ENCODE measurements around the gene MTFR1L. TPM values are rescaled to one million over a fixed set of nuclear protein-coding genes. Genes with fewer than 3 reads are reported as not detected.

MTFR1L gene
- total RNA-seq, 2 experiments from 2014 or later: 27.7 to 30.8 TPM

- Mint-ChIP-seq H3K36me3 (ENCODE audit: low read depth) (peaks cover 15% of the 10 kb centered on the region), H3K4me1 (peaks cover 72% of the 10 kb centered on the region), H3K4me3 (peak overlapping the region; percentile 78), H3K9me3 (ENCODE audit: low read depth) (no peaks in the 10 kb centered on the region), H3K27me3 (no peaks in the 10 kb centered on the region), H3K27ac (peak overlapping the region; percentile 49)
- DNase-seq (no peak), ATAC-seq (no peak)
- intact Hi-C loops (cut with DNase I, micrococcal nuclease): loop anchor here in 1 of 2 experiments (5.0 kb wide), 1 partner anchor 34 kb away; no protein-coding TSS in a partner anchor
- POLR2A ChIA-PET: interaction anchor here (0.6 to 0.7 kb wide), 2 partner anchors 62 to 312 kb away, joined by 3 to 4 read pairs; no protein-coding TSS in a partner anchor
- CTCF ChIA-PET: interaction anchor here (0.6 to 1.4 kb wide), 9 partner anchors 10 to 333 kb away, joined by 3 to 8 read pairs (median 3); no protein-coding TSS in a partner anchor
Observed at GRCh38 chr1:25800703-25801377, 18.9 kb upstream of the MTFR1L start.

DNA sequence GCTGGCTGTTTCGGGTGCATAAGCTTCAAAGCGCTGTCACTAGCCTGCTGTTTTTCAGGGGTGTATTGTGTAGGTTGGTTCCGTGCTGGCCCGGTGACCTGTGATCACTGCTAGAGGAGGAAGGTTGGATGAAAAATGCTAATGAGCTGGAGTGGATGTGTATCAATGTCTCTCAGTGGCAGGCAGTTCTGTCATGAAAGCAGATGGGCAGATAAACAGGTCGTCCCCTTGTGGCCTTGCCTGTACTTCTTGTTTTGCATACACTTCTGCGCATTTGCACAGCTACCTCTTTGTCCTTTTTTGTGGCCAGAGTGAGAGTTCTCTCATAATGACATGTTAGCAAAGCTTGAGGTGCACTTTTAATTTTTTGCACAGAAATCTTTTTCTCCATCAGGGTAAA is 16.8 kb upstream of the MTFR1L start:
- ATAC-seq: no peak
- POLR2A ChIA-PET: interaction anchor here (0.5 kb wide), 1 partner anchor 220 kb away, joined by 3 read pairs; no protein-coding TSS in a partner anchor
- no peaks in the 10 kb centered on the region for H3K27me3 Mint-ChIP-seq

DNA sequence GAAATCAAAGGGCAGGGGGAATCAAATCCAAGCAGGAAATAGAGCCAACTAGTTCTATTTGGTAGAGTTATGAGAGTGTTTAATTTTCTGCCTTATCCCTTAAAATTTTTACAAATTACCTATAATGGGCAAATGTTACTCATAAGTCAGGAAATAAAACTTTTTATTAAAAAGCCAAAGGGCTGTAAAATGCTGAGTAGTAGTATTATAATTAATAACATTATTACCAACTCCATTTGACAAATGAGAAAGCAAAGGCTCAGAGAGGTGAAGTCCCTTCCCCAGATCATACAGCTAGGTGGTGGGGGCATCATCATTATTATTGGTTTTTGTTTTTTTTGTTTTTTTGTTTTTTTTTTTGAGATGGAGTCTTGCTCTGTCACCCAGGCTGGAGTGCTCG is 16.4 kb upstream of the MTFR1L start:
- Mint-ChIP-seq H3K4me3 (no peak overlapping the region), H3K36me3 (ENCODE audit: low read depth) (peaks cover 19% of the 10 kb centered on the region), H3K9me3 (ENCODE audit: low read depth) (no peaks in the 10 kb centered on the region), H3K4me1 (peaks cover 49% of the 10 kb centered on the region), H3K27me3 (no peaks in the 10 kb centered on the region), H3K27ac (no peak overlapping the region)
- ATAC-seq: no peak
- intact Hi-C loops (cut with DNase I, micrococcal nuclease): loop anchor here in 1 of 2 experiments (5.0 kb wide), 1 partner anchor 36 kb away; no protein-coding TSS in a partner anchor
- no peak for DNase-seq
- ChIA-PET POLR2A (no interaction called here), CTCF (interaction anchor here (1.0 to 1.9 kb wide), 5 partner anchors 15 to 194 kb away, joined by 3 to 5 read pairs (median 3); partner anchors contain the start of gene PAFAH2)

More for the DNA sequence above, 16.8 kb upstream of the MTFR1L start:
- CTCF ChIA-PET: interaction anchor here (0.9 to 1.9 kb wide), 9 partner anchors 12 to 195 kb away, joined by 3 to 5 read pairs (median 3); partner anchors contain the start of gene PAFAH2
- peak overlapping the region; percentile 11 for H3K4me3 Mint-ChIP-seq
- peaks cover 52% of the 10 kb centered on the region for H3K4me1 Mint-ChIP-seq
- H3K36me3 Mint-ChIP-seq (ENCODE audit: low read depth): peaks cover 19% of the 10 kb centered on the region
- DNase-seq: no peak
- H3K9me3 Mint-ChIP-seq (ENCODE audit: low read depth): no peaks in the 10 kb centered on the region
- H3K27ac Mint-ChIP-seq: peak overlapping the region; percentile 2
- intact Hi-C loops (cut with DNase I, micrococcal nuclease): loop anchor here in 1 of 2 experiments (5.0 kb wide), 1 partner anchor 36 kb away; no protein-coding TSS in a partner anchor

- DNase-seq (peak; percentile 84), ATAC-seq (peak; percentile 70)
- Mint-ChIP-seq H3K27me3 (no peaks in the 10 kb centered on the region), H3K4me3 (no peak overlapping the region), H3K9me3 (ENCODE audit: low read depth) (no peaks in the 10 kb centered on the region), H3K4me1 (peaks cover 45% of the 10 kb centered on the region), H3K27ac (peak overlapping the region; percentile 63), H3K36me3 (ENCODE audit: low read depth) (peaks cover 19% of the 10 kb centered on the region)
- ChIA-PET CTCF (interaction anchor here (1.0 to 1.2 kb wide), 3 partner anchors 13 to 301 kb away, joined by 3 read pairs; no protein-coding TSS in a partner anchor), POLR2A (no interaction called here)
- intact Hi-C loops (cut with DNase I, micrococcal nuclease): loop anchor here in 1 of 2 experiments (5.0 kb wide), 1 partner anchor 37 kb away; no protein-coding TSS in a partner anchor
Observed at GRCh38 chr1:25804244-25804963, 15.3 kb upstream of the MTFR1L start.

GRCh38 chr1:25804964-25805862 is 14.5 kb upstream of the MTFR1L start:
- ATAC-seq: peak; percentile 10
- intact Hi-C loops (cut with DNase I, micrococcal nuclease): loop anchor here in 1 of 2 experiments (5.0 kb wide), 1 partner anchor 38 kb away; no protein-coding TSS in a partner anchor
- Mint-ChIP-seq H3K4me1 (peaks cover 45% of the 10 kb centered on the region), H3K27ac (peak overlapping the region; percentile 63), H3K36me3 (ENCODE audit: low read depth) (peaks cover 24% of the 10 kb centered on the region), H3K4me3 (no peak overlapping the region), H3K9me3 (ENCODE audit: low read depth) (no peaks in the 10 kb centered on the region), H3K27me3 (no peaks in the 10 kb centered on the region)
- DNase-seq: no peak
- POLR2A ChIA-PET: interaction anchor here (0.5 kb wide), 1 partner anchor 168 kb away, joined by 6 read pairs; no protein-coding TSS in a partner anchor
- CTCF ChIA-PET: interaction anchor here (1.0 to 1.2 kb wide), 3 partner anchors 12 to 302 kb away, joined by 3 read pairs; no protein-coding TSS in a partner anchor

DNA sequence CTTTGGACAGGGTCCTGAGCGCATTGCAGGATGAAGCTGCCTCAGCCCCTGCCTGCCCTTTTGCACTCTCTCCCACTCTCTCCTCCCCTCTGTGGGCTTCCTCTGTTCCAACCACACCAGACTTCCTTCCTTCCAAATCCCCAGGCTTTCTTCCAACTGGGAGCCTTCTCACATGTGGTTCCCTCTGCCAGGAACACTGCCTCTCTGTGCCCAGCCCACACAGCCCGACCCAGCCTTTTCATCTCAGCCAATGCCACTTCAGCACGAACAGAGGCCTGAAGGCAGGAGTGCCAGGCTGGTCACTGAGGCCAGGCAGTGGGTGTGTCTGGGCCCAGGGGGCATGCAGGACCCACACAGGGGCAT is 13.9 kb upstream of the MTFR1L start:
- ATAC-seq: no peak
- peaks cover 21% of the 10 kb centered on the region for H3K36me3 Mint-ChIP-seq (ENCODE audit: low read depth)
- POLR2A ChIA-PET: no interaction called here
- no peak overlapping the region for H3K4me3 Mint-ChIP-seq
- CTCF ChIA-PET: no interaction called here
- intact Hi-C loops (cut with DNase I, micrococcal nuclease): no loop called here
- H3K9me3 Mint-ChIP-seq (ENCODE audit: low read depth): no peaks in the 10 kb centered on the region
- DNase-seq: no peak
- no peaks in the 10 kb centered on the region for H3K27me3 Mint-ChIP-seq
- H3K27ac Mint-ChIP-seq: no peak overlapping the region
- H3K4me1 Mint-ChIP-seq: peaks cover 41% of the 10 kb centered on the region

GRCh38 chr1:25806418-25806817 is 13.3 kb upstream of the MTFR1L start:
- Mint-ChIP-seq H3K4me3 (no peak overlapping the region), H3K36me3 (ENCODE audit: low read depth) (peaks cover 19% of the 10 kb centered on the region), H3K27ac (no peak overlapping the region), H3K27me3 (no peaks in the 10 kb centered on the region), H3K4me1 (peaks cover 37% of the 10 kb centered on the region), H3K9me3 (ENCODE audit: low read depth) (no peaks in the 10 kb centered on the region)
- intact Hi-C loops (cut with DNase I, micrococcal nuclease): no loop called here
- DNase-seq: no peak
- no peak for ATAC-seq
- ChIA-PET POLR2A (no interaction called here), CTCF (interaction anchor here (1.1 kb wide), 1 partner anchor 36 kb away, joined by 3 read pairs; no protein-coding TSS in a partner anchor)

DNA sequence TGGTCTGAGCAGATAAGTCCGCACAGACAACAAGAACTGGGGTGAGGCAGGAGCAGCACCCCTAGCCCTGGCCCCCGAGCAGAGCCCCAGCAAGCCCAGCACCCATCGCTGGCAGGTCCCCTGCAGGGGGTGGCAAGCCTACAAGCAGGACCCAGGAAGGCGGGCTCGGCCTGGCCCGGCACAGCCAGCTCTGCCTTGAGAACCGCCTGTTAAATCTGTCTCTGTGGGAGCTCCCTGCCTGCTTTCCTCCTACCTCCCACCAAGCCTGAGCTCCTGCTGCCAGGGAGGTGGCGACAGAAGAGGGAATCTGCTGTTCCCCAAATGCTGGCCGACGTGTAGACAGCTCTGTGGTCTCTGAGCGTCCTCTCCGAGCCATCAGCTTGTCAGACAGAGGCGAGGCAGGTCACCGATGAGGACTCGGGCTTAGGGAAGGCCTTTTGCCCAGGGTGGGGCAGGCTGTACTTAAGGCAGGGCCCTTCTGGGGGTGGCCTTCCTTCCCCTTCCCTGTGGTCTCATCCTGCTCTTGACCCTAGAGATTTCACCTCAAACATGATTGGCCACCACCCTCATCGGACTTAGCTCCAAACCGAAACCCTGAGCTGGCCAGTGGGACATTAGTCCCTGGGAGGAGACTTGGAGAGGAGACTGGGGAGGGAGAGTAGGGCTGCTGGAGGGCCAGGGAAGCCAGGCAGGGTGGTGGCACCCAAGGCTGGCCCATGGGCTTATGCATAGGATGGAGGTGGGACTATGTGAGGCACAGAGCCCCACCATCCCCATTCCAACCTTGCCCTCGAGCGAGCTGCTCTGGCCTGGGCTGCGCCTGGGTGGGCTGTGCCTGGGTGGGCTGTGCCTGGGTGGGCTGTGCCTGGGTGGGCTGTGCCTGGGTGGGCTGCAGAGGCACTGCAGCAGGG is 12.0 kb upstream of the MTFR1L start:
- no peak for ATAC-seq

GRCh38 chr1:25808481-25809244 is 11.1 kb upstream of the MTFR1L start:
- no peak for ATAC-seq

More for the DNA sequence above, 12.0 kb upstream of the MTFR1L start:
- no peak for DNase-seq
- ChIA-PET CTCF (interaction anchor here (0.6 to 2.9 kb wide), 7 partner anchors 12 to 303 kb away, joined by 3 to 14 read pairs (median 3); no protein-coding TSS in a partner anchor), POLR2A (interaction anchor here (0.6 kb wide), 1 partner anchor 335 kb away, joined by 5 read pairs; no protein-coding TSS in a partner anchor)
- no peaks in the 10 kb centered on the region for H3K9me3 Mint-ChIP-seq (ENCODE audit: low read depth)
- H3K36me3 Mint-ChIP-seq (ENCODE audit: low read depth): peaks cover 21% of the 10 kb centered on the region
- intact Hi-C loops (cut with DNase I, micrococcal nuclease): no loop called here
- peaks cover 26% of the 10 kb centered on the region for H3K4me1 Mint-ChIP-seq
- no peak overlapping the region for H3K4me3 Mint-ChIP-seq
- H3K27ac Mint-ChIP-seq: no peak overlapping the region
- H3K27me3 Mint-ChIP-seq: no peaks in the 10 kb centered on the region

More at GRCh38 chr1:25808481-25809244, 11.1 kb upstream of the MTFR1L start:
- intact Hi-C loops (cut with DNase I, micrococcal nuclease): no loop called here
- Mint-ChIP-seq H3K9me3 (ENCODE audit: low read depth) (no peaks in the 10 kb centered on the region), H3K4me3 (no peak overlapping the region), H3K4me1 (peaks cover 21% of the 10 kb centered on the region), H3K27ac (no peak overlapping the region), H3K36me3 (ENCODE audit: low read depth) (peaks cover 21% of the 10 kb centered on the region), H3K27me3 (no peaks in the 10 kb centered on the region)
- CTCF ChIA-PET: interaction anchor here (0.5 to 2.9 kb wide), 14 partner anchors 13 to 864 kb away, joined by 3 to 14 read pairs (median 4); no protein-coding TSS in a partner anchor
- POLR2A ChIA-PET: interaction anchor here (0.6 kb wide), 1 partner anchor 336 kb away, joined by 5 read pairs; no protein-coding TSS in a partner anchor
- no peak for DNase-seq

Measured in activated CD4-positive, alpha-beta T cell treated with anti-CD3 and anti-CD28 coated beads for 36 hours (primary cell).